ENCODE results near the gene ZBTB25. TPM values are rescaled to one million over a fixed set of nuclear protein-coding genes. Genes with fewer than 3 reads are reported as not detected.

The ZBTB25 gene
- total RNA-seq, 4 donors from 2014 or later = 7.3 to 13.3 (median 10.4) TPM

GRCh38 chr14:64463195-64463594 is 40.4 kb downstream of the ZBTB25 start:
- no peak overlapping the region for H3K27ac ChIP-seq (replicated peaks in 1 of 4)
- H3K27me3 ChIP-seq = no peaks in the 10 kb centered on the region
- peaks cover 0 to 11% (median 4%) of the 10 kb centered on the region in 4 donors for H3K36me3 ChIP-seq
- no peaks in the 10 kb centered on the region for H3K9me3 ChIP-seq
- DNase-seq (ENCODE audit: extremely low spot score) = no peak
- no peak overlapping the region for H3K4me3 ChIP-seq
- intact Hi-C loops (cut with DNase I) = no loop called here
- peaks cover 5 to 18% (median 15%) of the 10 kb centered on the region in 4 donors for H3K4me1 ChIP-seq
- TF ChIP-seq EP300 (IDR thresholded peaks at IDR 0.05) (no peak), POLR2AphosphoS5 (IDR thresholded peaks at IDR 0.05) (no peak), CTCF (IDR thresholded peaks at IDR 0.05) (no peak), POLR2A (IDR thresholded peaks at IDR 0.05; ENCODE audit: low read depth) (no peak)
- WGBS = 91% methylated on average over 2 of the region's 2 CpGs

GRCh38 chr14:64461221-64461620 is 42.4 kb downstream of the ZBTB25 start:
- peaks cover 0 to 11% (median 5%) of the 10 kb centered on the region in 4 donors for H3K36me3 ChIP-seq
- no peaks in the 10 kb centered on the region for H3K9me3 ChIP-seq
- intact Hi-C loops (cut with DNase I) = no loop called here
- TF ChIP-seq CTCF (IDR thresholded peaks at IDR 0.05) (no peak), EP300 (IDR thresholded peaks at IDR 0.05) (no peak), POLR2A (IDR thresholded peaks at IDR 0.05; ENCODE audit: low read depth) (no peak), POLR2AphosphoS5 (IDR thresholded peaks at IDR 0.05) (no peak)
- peaks cover 5 to 15% (median 13%) of the 10 kb centered on the region in 4 donors for H3K4me1 ChIP-seq
- 90% methylated on average over 3 of the region's 3 CpGs for WGBS
- no peak overlapping the region for H3K27ac ChIP-seq (replicated peaks in 1 of 4)
- no peak overlapping the region for H3K4me3 ChIP-seq
- no peaks in the 10 kb centered on the region for H3K27me3 ChIP-seq
- DNase-seq (ENCODE audit: extremely low spot score) = no peak

GRCh38 chr14:64459405-64460136 is 44.1 kb downstream of the ZBTB25 start:
- Histone ChIP-seq H3K27me3 (no peaks in the 10 kb centered on the region), H3K4me1 (peaks cover 2 to 3% (median 3%) of the 10 kb centered on the region in 4 donors), H3K27ac (replicated peaks in 1 of 4) (no peak overlapping the region), H3K4me3 (no peak overlapping the region), H3K9me3 (no peaks in the 10 kb centered on the region), H3K36me3 (peaks cover 9 to 25% (median 20%) of the 10 kb centered on the region in 4 donors)
- intact Hi-C loops (cut with DNase I) = no loop called here
- no peak for DNase-seq (ENCODE audit: extremely low spot score)
- 66% methylated on average over 4 of the region's 4 CpGs for WGBS
- TF ChIP-seq CTCF (IDR thresholded peaks at IDR 0.05) (no peak), EP300 (IDR thresholded peaks at IDR 0.05) (no peak), POLR2AphosphoS5 (IDR thresholded peaks at IDR 0.05) (no peak), POLR2A (IDR thresholded peaks at IDR 0.05; ENCODE audit: low read depth) (no peak)

- no peaks in the 10 kb centered on the region for H3K4me1 ChIP-seq
- H3K27me3 ChIP-seq = no peaks in the 10 kb centered on the region
- no peak overlapping the region for H3K27ac ChIP-seq (replicated peaks in 1 of 4)
- H3K9me3 ChIP-seq = no peaks in the 10 kb centered on the region
- TF ChIP-seq EP300 (IDR thresholded peaks at IDR 0.05) (no peak), POLR2A (IDR thresholded peaks at IDR 0.05; ENCODE audit: low read depth) (no peak), CTCF (IDR thresholded peaks at IDR 0.05) (no peak), POLR2AphosphoS5 (IDR thresholded peaks at IDR 0.05) (no peak)
- DNase-seq (ENCODE audit: extremely low spot score) = no peak
- H3K4me3 ChIP-seq = no peak overlapping the region
- peaks cover 23 to 71% (median 55%) of the 10 kb centered on the region in 4 donors for H3K36me3 ChIP-seq
- intact Hi-C loops (cut with DNase I) = no loop called here
- WGBS = 98% methylated on average over 10 of the region's 10 CpGs
Measured at GRCh38 chr14:64454671-64455070, 49.0 kb downstream of the ZBTB25 start.
